ENCODE measurements around the gene CEP41. TPM values are rescaled to one million over a fixed set of nuclear protein-coding genes. Genes with fewer than 3 reads are reported as not detected.

CEP41 gene
- total and polyA plus RNA-seq, 10 of the 15 experiments (the other 5 are each of a cell fraction or from before 2014, with no cell fraction given) = 11.4 to 43.0 (median 24.7) TPM

GRCh38 chr7:130356876-130357611 is 83.8 kb downstream of the CEP41 start:
- H2AFZ ChIP-seq (ENCODE audit: control insufficient read depth, low read depth, low read length) = no peak overlapping the region
- FAIRE-seq = no peak
- CTCF ChIA-PET = interaction anchor here (0.9 kb wide), 1 partner anchor 11 kb away, joined by 3 read pairs; no protein-coding TSS in a partner anchor
- POLR2A ChIA-PET = no interaction called here
- H3K9me3 ChIP-seq (replicated peaks; ENCODE audit: control insufficient read depth, insufficient read depth, low read length) = peaks cover 2% of the 10 kb centered on the region; the same call in 1 of the 3 replicates
- no peak overlapping the region for H3K4me2 ChIP-seq (ENCODE audit: control insufficient read depth, insufficient read depth)
- SMC1A ChIA-PET (ENCODE audit: uncharacterized antibody, unreplicated experiment) = interaction anchor here (0.7 kb wide), 1 partner anchor 313 kb away, joined by 4 read pairs; no protein-coding TSS in a partner anchor
- in situ Hi-C loops (cut with MboI) = no loop called here
- no peaks in the 10 kb centered on the region for H3K27me3 ChIP-seq (replicated peaks in 1 of 2; ENCODE audit: control insufficient read depth in 2 of 2, insufficient read depth in 2 of 2, low read length in 1 of 2)
- no peak for ATAC-seq
- 76% methylated on average over 16 of the region's 16 CpGs for WGBS (ENCODE audit: insufficient coverage, insufficient replicate concordance, low lambda C conversion rate, missing lambda C conversion rate)
- no peak overlapping the region for H3K4me3 ChIP-seq
- no peak overlapping the region for H3K9ac ChIP-seq (ENCODE audit: control insufficient read depth, insufficient read depth, low read length)
- RAD21 ChIA-PET (ENCODE audit: unreplicated experiment) = no interaction called here
- no peaks in the 10 kb centered on the region for H3K79me2 ChIP-seq (ENCODE audit: control insufficient read depth, insufficient read depth, low read length)
- no peaks in the 10 kb centered on the region for H3K36me3 ChIP-seq (ENCODE audit: control insufficient read depth in 2 of 2, insufficient read depth in 2 of 2, low read length in 1 of 2)
- H3K4me1 ChIP-seq (ENCODE audit: control insufficient read depth, insufficient read depth, low read length) = no peaks in the 10 kb centered on the region
- BruUV-seq (replicated peaks) = no TSS peak
- H4K20me1 ChIP-seq (ENCODE audit: control insufficient read depth, insufficient read depth) = no peaks in the 10 kb centered on the region
- no peak for DNase-seq (ENCODE audit: low read depth, low spot score)
- no peak overlapping the region for H3K27ac ChIP-seq (ENCODE audit: control insufficient read depth, insufficient read depth)
- intact Hi-C loops (cut with micrococcal nuclease; ENCODE audit: unreplicated experiment) = no loop called here
- TF ChIP-seq RB1 (IDR thresholded peaks at IDR 0.05; ENCODE audit: borderline replicate concordance) (no peak), USF2 (IDR thresholded peaks at IDR 0.05; ENCODE audit: borderline replicate concordance, low read depth, low read length) (no peak), CBFB (IDR thresholded peaks at IDR 0.05; ENCODE audit: low read depth) (no peak), MTA3 (IDR thresholded peaks at IDR 0.05; ENCODE audit: borderline replicate concordance, low read length) (no peak), ATF2 (IDR thresholded peaks at IDR 0.05; ENCODE audit: low read length) (no peak), IKZF2 (IDR thresholded peaks at IDR 0.05) (no peak), SIN3A (IDR thresholded peaks at IDR 0.05; ENCODE audit: low read depth, low read length) (no peak), ZBTB33 (IDR thresholded peaks at IDR 0.05) (no peak), ETV6 (conservative IDR thresholded peaks at IDR 0.05 in 1 of 2, IDR thresholded peaks at IDR 0.05 in 1 of 2; ENCODE audit: borderline replicate concordance in 1 of 2, low read depth in 1 of 2) (no peak), ZBED1 (IDR thresholded peaks at IDR 0.05; ENCODE audit: borderline replicate concordance) (no peak), PRDM15 (CRISPR knock-in tag; IDR thresholded peaks at IDR 0.05) (no peak), NKRF (conservative IDR thresholded peaks at IDR 0.05) (no peak), RAD51 (IDR thresholded peaks at IDR 0.05) (no peak)

All from GM12878 (cell line).